GM19238 (cell line): Measurements from ENCODE around the gene ZSCAN16.
A peak's percentile ranks its signal among the peaks of the same experiment; 100 is the strongest.
"Not testable (repeated sequence)": the region's sequence is repeated elsewhere in the genome, so short reads cannot be mapped to it uniquely, and the experiment has no call there.

Experiments used
- DNase-seq: peaks from one replicate; pipeline ENCODE4 v3.0.0; 2011; ENCODE audit warnings: low spot score; ENCODE audit not compliant: insufficient read length

ZSCAN16 gene

GRCh38 chr6:28124350-28124970, at the start of gene ZSCAN16:
ZSCAN16 (plus strand) TSS chr6:28124609; CDS start chr6:28125444, 835 bp downstream.
- peak; percentile 66 for DNase-seq

GRCh38 chr6:28078050-28078449, 46.4 kb upstream of the ZSCAN16 start:
- no peak for DNase-seq

DNA sequence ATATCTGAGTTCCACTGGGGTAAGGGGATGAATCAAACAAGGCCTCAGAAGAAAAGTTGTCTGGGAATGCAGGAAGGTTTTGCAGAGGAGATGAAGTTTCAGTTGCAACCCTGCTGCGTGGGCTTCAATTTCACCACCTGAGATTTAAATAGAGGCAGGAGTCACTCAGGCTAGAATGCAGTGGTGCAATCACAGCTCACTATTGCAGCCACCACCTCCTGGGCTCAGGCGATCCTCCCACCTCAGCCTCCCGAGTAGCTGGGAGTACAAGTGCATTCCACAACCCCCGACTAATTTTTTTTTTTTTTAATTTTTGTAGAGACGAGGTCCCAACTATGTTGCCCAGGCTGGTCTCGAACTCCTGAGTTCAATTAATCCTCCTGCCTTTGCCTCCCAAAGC, 45.6 kb upstream of the ZSCAN16 start:
- DNase-seq = no peak

- DNase-seq = not testable (repeated sequence)
Measured at GRCh38 chr6:28080381-28080630, 44.1 kb upstream of the ZSCAN16 start, which contains the start of gene ZNF165. ZNF165 (plus strand) TSS chr6:28080568; CDS start chr6:28085481, 4,913 bp downstream.

DNA sequence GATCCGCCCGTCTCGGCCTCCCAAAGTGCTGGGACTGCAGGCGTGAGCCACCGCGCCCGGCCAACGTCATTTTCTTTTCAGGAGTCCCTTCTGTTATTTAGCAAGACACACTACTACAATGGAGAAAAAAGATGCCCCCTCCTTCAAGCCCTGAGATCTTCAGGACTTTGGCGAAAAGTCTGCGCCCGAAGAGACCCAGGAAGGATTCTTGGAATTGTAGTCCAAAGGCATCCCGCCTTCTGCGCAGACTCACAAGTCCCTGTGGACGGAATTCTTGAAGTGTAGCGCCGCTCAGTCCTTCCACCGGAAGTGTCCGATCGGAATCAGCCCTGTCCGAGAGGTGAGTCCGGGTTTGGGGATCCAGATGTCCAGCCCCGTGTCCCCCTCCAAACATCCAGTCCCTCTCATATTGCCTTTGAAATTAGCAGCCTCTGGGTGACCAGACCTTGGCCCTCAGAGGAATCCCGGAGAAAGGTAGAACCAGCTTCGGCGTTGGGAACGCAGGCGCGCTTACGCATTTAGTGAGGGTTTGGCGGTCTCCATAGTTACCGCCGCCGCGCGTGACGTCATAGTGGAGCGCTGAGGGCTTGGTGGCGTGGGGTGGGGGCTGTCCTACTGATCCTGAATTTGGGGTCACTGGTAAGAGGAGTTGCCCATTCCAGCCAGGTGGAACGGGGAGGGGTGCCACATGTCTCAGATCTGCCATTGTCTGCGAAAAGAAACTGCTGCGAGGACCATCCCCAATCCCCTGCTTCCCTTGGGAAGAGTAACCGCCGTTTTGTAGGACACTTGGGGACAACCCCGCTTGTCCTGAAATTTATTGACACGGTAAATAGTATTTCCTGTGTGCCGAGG, 43.6 kb upstream of the ZSCAN16 start:
- peak; percentile 67 for DNase-seq

- DNase-seq = no peak
Measured at GRCh38 chr6:28081486-28081751, 43.0 kb upstream of the ZSCAN16 start.

- DNase-seq = no peak
Measured at GRCh38 chr6:28082939-28083338, 41.5 kb upstream of the ZSCAN16 start.

- no peak for DNase-seq
Measured at GRCh38 chr6:28089054-28089453, 35.4 kb upstream of the ZSCAN16 start.

- DNase-seq = no peak
Measured at GRCh38 chr6:28090917-28091586, 33.4 kb upstream of the ZSCAN16 start.

DNA sequence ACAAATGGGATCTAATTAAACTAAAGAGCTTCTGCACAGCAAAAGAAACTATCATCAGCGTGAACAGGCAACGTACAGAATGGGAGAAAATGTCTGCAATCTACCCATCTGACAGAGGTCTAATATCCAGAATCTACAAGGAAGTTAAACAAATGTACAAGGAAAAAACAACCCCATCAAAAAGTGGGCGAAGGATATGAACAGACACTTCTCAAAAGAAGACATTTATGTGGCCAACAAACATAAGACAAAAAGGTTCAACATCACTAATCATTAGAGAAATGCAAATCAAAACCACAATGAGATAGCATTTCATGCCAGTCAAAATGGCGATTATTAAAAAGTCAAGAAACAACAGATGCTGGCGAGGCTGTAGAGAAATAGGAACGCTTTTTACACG, 22.2 kb upstream of the ZSCAN16 start:
- not testable (repeated sequence) for DNase-seq

- not testable (repeated sequence) for DNase-seq
Measured at GRCh38 chr6:28102699-28103098, 21.7 kb upstream of the ZSCAN16 start.

- peak; percentile 89 for DNase-seq
Measured at GRCh38 chr6:28104392-28105244, 19.8 kb upstream of the ZSCAN16 start.

DNA sequence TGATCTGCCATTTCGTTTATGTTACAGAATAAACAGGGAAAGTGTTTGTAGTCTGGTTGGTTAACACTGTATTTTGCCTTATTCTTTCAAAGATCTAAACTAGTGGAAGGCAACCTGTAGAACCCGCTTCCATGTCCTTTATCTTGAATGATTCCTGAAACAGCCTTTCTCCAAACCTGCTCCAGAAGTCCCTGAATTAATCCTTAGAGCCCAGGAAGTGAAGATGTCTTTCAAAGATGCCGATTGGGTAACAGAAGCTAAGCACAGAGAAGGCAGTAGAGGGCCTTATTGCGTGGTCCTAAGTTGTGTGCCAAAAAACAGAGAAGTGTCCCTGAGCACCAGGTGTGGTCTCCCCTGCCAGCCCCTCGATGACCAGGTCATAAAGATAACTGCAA, 19.2 kb upstream of the ZSCAN16 start:
- DNase-seq = peak; percentile 5

DNA sequence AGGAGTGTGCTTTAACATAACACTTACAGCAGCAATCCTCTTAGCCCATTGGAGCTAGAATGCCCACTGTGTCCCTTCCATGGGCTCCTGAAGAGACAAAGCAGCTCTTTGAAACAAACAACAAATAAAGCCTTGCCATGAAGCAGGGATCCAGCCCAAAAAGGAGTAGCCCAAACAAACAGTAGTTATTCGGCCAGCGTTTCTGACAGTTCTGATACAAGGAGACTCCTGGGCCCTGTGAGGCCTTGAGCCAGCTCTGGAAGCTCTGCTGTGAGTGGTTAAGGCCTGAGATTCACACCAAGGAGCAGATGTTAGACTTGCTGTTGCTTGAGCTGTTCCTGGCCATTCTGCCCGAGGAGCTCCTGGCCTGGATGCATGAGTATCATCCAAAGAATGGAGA, 16.9 kb upstream of the ZSCAN16 start:
- no peak for DNase-seq

DNA sequence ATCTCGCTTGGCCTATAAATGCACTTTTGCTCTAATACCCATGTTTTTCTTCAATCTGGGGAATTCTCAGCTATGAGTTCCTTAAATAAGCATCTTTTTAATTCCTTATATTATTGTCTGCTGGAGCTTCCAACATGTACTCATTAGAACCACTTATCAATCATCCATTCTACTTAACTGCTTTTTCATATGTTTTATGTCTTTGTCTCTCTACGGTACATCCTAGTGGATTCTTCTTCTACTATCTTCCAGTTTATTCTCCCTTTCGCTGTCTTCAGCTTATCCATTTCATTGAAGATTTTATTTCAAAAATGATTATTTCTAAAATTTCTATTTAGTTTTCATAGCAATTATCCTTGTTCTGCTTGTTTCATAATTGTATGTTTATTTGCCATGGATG, 12.4 kb upstream of the ZSCAN16 start:
- DNase-seq = no peak

GRCh38 chr6:28115799-28116198, 8.6 kb upstream of the ZSCAN16 start:
- no peak for DNase-seq

GRCh38 chr6:28117386-28118050, 6.9 kb upstream of the ZSCAN16 start:
- no peak for DNase-seq

GRCh38 chr6:28118217-28118616, 6.2 kb upstream of the ZSCAN16 start:
- DNase-seq = no peak

GRCh38 chr6:28121876-28122275, 2.5 kb upstream of the ZSCAN16 start:
- DNase-seq = no peak

- not testable (repeated sequence) for DNase-seq
Measured at GRCh38 chr6:28122283-28122682, 2.1 kb upstream of the ZSCAN16 start.

- DNase-seq = no peak
Measured at GRCh38 chr6:28124971-28125353, 553 bp downstream of the ZSCAN16 start.
